ENCODE data around the gene VSIG10L.

VSIG10L gene

DNA sequence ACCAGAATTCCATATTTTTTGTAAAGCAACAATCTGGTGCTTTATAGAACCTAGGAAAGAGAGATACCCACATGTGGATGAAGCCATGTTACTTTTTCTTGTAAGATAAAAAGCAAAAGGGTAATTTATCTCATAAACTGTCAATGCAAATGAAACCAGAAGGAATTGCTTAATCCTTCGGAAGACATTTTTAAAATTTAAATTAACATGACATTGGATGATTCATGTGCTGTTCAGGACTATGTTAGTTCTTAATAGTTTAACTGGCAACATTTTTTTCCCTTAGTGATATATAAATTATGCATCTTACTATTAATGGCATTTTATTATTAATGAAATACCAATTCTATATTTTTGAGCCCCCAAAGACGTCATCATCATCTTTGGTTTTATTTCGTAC lies 56.3 kb downstream of the VSIG10L start:
- DNase-seq (ENCODE audit: low read depth) = no peak
- no peak overlapping the region for H3K4me3 ChIP-seq (ENCODE audit: low read depth, low read length)
- TF ChIP-seq, protein P1, sequence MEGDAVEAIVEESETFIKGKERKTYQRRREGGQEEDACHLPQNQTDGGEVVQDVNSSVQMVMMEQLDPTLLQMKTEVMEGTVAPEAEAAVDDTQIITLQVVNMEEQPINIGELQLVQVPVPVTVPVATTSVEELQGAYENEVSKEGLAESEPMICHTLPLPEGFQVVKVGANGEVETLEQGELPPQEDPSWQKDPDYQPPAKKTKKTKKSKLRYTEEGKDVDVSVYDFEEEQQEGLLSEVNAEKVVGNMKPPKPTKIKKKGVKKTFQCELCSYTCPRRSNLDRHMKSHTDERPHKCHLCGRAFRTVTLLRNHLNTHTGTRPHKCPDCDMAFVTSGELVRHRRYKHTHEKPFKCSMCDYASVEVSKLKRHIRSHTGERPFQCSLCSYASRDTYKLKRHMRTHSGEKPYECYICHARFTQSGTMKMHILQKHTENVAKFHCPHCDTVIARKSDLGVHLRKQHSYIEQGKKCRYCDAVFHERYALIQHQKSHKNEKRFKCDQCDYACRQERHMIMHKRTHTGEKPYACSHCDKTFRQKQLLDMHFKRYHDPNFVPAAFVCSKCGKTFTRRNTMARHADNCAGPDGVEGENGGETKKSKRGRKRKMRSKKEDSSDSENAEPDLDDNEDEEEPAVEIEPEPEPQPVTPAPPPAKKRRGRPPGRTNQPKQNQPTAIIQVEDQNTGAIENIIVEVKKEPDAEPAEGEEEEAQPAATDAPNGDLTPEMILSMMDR (IDR thresholded peaks at IDR 0.05; ENCODE audit: low read depth, low read length, missing control alignments) = no peak

GRCh38 chr19:51282335-51282734 lies 59.6 kb downstream of the VSIG10L start:
- no peak for DNase-seq (ENCODE audit: low read depth)
- H3K4me3 ChIP-seq (ENCODE audit: low read depth, low read length) = no peak overlapping the region
- TF ChIP-seq, protein P1 (IDR thresholded peaks at IDR 0.05; ENCODE audit: low read depth, low read length, missing control alignments) = no peak
